Peyer's patch (tissue), 4 donors: ENCODE measurements around the gene MGAT5. TPM values are rescaled to one million over a fixed set of nuclear protein-coding genes. Genes with fewer than 3 reads are reported as not detected.

Experiments used
- DNase-seq, 3 donors: peaks; one replicate each; pipeline ENCODE4 v3.0.0-alpha.2; 2017 to 2019
- H3K27ac ChIP-seq, 4 donors: fragments of 200-600 bp; sonication (generic); one replicate each; pipeline ENCODE4 v1.5.1; 2016 to 2019
- H3K27me3 ChIP-seq, 2 donors: fragments of 200-600 bp; sonication (generic); one replicate each; pipeline ENCODE4 v1.5.1; 2019
- H3K36me3 ChIP-seq, 3 donors: fragments of 200-600 bp; sonication (generic); one replicate each; pipeline ENCODE4 v1.5.1; 2016 to 2019
- H3K4me1 ChIP-seq, 4 donors: fragments of 200-600 bp; sonication (generic); one replicate each; pipeline ENCODE4 v1.5.1; 2016 to 2019
- H3K4me3 ChIP-seq, 4 donors: fragments of 200-600 bp; sonication (generic); 1 replicate in 3 of 4; 2 replicates in 1 of 4; pipeline ENCODE4 v1.5.1; 2016 to 2019; ENCODE audit warnings: mild to moderate bottlenecking in 1 of 4
- H3K9me3 ChIP-seq, 4 donors: fragments of 200-600 bp; sonication (generic); one replicate each; pipeline ENCODE4 v1.5.1; 2016 to 2019; ENCODE audit warnings: mild to moderate bottlenecking in 1 of 4
- POLR2A ChIP-seq, 2 donors: fragments of 450-650 bp; IDR thresholded peaks; one replicate each; pipeline ENCODE4 v1.5.1; 2017; ENCODE audit warnings: antibody characterized with exemption in 2 of 2, mild to moderate bottlenecking in 2 of 2, moderate library complexity in 2 of 2
- total RNA-seq, 4 donors: library from RNA; depleted of rRNA; stranded (reverse); fragments of >200 nt; gene quantifications; one replicate each; pipeline ENCODE4 v1.1.0, GENCODE V29; 2016
- TF ChIP-seq, protein P1 (sequence below), 6 experiments: fragments of 450-650 bp in 4 of 6; fragments of 200-600 bp in 2 of 6; sonication (generic) in 1 of 6; IDR thresholded peaks; one replicate each; pipeline ENCODE4 v1.5.1; 2017 to 2019; ENCODE audit warnings: antibody characterized with exemption in 6 of 6, mild to moderate bottlenecking in 3 of 6, moderate library complexity in 1 of 6

MGAT5 gene
- total RNA-seq, 4 donors from 2014 or later: 106 to 182 (median 117) TPM

DNA sequence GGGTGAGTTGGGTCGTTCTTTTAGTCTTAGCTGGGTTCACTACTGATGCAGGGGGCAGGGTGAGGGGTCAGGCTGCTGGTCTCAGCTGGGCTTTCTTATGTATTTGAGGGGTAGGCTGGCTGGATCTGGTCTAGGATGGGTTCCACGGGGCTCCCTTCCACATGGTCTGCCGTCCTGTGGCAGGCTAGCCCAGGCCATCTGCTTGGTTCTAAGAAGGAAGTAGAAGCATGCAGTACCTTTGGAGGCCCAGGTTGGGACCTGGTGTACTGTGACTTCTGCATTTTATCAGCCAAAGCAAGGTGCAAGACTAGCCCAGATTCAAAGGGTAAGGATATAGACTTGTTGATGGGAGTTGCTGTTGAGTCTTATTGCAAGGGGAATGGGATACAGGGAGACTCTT lies 35.5 kb upstream of the MGAT5 start:
- H3K4me3 ChIP-seq: no peak overlapping the region
- TF ChIP-seq, protein P1, sequence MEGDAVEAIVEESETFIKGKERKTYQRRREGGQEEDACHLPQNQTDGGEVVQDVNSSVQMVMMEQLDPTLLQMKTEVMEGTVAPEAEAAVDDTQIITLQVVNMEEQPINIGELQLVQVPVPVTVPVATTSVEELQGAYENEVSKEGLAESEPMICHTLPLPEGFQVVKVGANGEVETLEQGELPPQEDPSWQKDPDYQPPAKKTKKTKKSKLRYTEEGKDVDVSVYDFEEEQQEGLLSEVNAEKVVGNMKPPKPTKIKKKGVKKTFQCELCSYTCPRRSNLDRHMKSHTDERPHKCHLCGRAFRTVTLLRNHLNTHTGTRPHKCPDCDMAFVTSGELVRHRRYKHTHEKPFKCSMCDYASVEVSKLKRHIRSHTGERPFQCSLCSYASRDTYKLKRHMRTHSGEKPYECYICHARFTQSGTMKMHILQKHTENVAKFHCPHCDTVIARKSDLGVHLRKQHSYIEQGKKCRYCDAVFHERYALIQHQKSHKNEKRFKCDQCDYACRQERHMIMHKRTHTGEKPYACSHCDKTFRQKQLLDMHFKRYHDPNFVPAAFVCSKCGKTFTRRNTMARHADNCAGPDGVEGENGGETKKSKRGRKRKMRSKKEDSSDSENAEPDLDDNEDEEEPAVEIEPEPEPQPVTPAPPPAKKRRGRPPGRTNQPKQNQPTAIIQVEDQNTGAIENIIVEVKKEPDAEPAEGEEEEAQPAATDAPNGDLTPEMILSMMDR (IDR thresholded peaks at IDR 0.05): no peak
- TF ChIP-seq POLR2A (IDR thresholded peaks at IDR 0.05): no peak
- H3K27me3 ChIP-seq: no peaks in the 10 kb centered on the region
- H3K27ac ChIP-seq: peak overlapping the region; percentile 58 to 79 (median 72)
- no peaks in the 10 kb centered on the region for H3K9me3 ChIP-seq
- H3K4me1 ChIP-seq: peaks cover 8 to 36% (median 24%) of the 10 kb centered on the region in 4 donors
- DNase-seq: peak in 2 of 3 donors; percentile 66 to 70
- no peaks in the 10 kb centered on the region for H3K36me3 ChIP-seq

- Histone ChIP-seq H3K27me3 (no peaks in the 10 kb centered on the region), H3K36me3 (no peaks in the 10 kb centered on the region), H3K4me1 (peaks cover 8 to 36% (median 24%) of the 10 kb centered on the region in 4 donors), H3K4me3 (no peak overlapping the region), H3K27ac (peak overlapping the region; percentile 58 to 79 (median 72)), H3K9me3 (no peaks in the 10 kb centered on the region)
- TF ChIP-seq, protein P1 (IDR thresholded peaks at IDR 0.05): peak in 1 of 6 experiments; percentile 5
- no peak for TF ChIP-seq POLR2A (IDR thresholded peaks at IDR 0.05)
- DNase-seq: peak; percentile 74 to 90 (median 84)
Measured at GRCh38 chr2:134218930-134219658, 34.8 kb upstream of the MGAT5 start.

- Histone ChIP-seq H3K36me3 (no peaks in the 10 kb centered on the region), H3K9me3 (no peaks in the 10 kb centered on the region), H3K4me1 (peaks cover 8 to 36% (median 24%) of the 10 kb centered on the region in 4 donors), H3K27ac (peak overlapping the region in 2 of 4 donors; percentile 6 to 79), H3K27me3 (no peaks in the 10 kb centered on the region), H3K4me3 (no peak overlapping the region)
- no peak for DNase-seq
- no peak for TF ChIP-seq POLR2A (IDR thresholded peaks at IDR 0.05)
- TF ChIP-seq, protein P1 (IDR thresholded peaks at IDR 0.05): no peak
Measured at GRCh38 chr2:134220344-134220974, 33.4 kb upstream of the MGAT5 start.

DNA sequence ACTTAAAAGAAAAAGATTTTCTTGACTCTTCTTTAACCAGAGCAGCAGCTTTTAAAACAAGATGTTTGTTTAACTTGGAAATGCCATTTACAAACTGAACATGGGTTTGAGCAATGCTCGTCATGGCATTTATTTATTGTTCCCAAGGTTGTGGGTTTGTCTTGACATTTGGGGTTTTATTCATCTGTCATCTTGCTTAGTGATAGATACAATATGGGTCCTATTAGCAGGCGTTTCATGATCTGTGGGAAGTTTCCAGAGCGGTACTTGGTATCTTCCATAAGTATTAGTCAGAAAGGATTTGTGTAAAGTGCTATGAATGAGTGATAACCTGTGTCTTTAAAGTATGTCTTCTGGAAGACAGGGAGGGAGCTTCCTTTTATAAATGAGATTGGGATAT lies 29.9 kb upstream of the MGAT5 start:
- Histone ChIP-seq H3K27ac (no peak overlapping the region), H3K27me3 (no peaks in the 10 kb centered on the region), H3K9me3 (no peaks in the 10 kb centered on the region), H3K4me3 (no peak overlapping the region), H3K4me1 (peaks cover under 1 to 15% (median 10%) of the 10 kb centered on the region in 4 donors), H3K36me3 (no peaks in the 10 kb centered on the region)
- no peak for DNase-seq
- TF ChIP-seq, protein P1 (IDR thresholded peaks at IDR 0.05): no peak

GRCh38 chr2:134225173-134225572 lies 28.7 kb upstream of the MGAT5 start:
- DNase-seq: no peak
- H3K36me3 ChIP-seq: no peaks in the 10 kb centered on the region
- H3K9me3 ChIP-seq: no peaks in the 10 kb centered on the region
- H3K27ac ChIP-seq: no peak overlapping the region
- peaks cover 0 to 4% (median 2%) of the 10 kb centered on the region in 4 donors for H3K4me1 ChIP-seq
- no peak overlapping the region for H3K4me3 ChIP-seq
- H3K27me3 ChIP-seq: no peaks in the 10 kb centered on the region
- TF ChIP-seq, protein P1 (IDR thresholded peaks at IDR 0.05): no peak
- no peak for TF ChIP-seq POLR2A (IDR thresholded peaks at IDR 0.05)
